Esophagus squamous epithelium (tissue), 5 donors: Measurements from ENCODE around the gene BLOC1S3. TPM values are rescaled to one million over a fixed set of nuclear protein-coding genes. Genes with fewer than 3 reads are reported as not detected.
A peak's percentile ranks its signal among the peaks of the same experiment; 100 is the strongest.

Experiments used
- DNase-seq: peaks from one replicate; lab custom pipeline; 2025; lab: John Stamatoyannopoulos, UW
- H3K27ac ChIP-seq, 4 donors: fragments of 200-600 bp; sonication (generic); one replicate each; pipeline ENCODE4 v1.5.1; 2016 to 2019; ENCODE audit warnings: mild to moderate bottlenecking in 1 of 4
- H3K27me3 ChIP-seq, 4 donors: fragments of 200-600 bp; sonication (generic); 1 replicate in 3 of 4; 2 replicates in 1 of 4; pipeline versions ENCODE4 v1.5.1 to v1.6.0; 2017 to 2021; ENCODE audit warnings: antibody characterized with exemption in 1 of 4
- H3K36me3 ChIP-seq, 3 donors: fragments of 200-600 bp; sonication (generic); one replicate each; pipeline ENCODE4 v1.5.1; 2016 to 2019
- H3K4me1 ChIP-seq, 3 donors: fragments of 200-600 bp; sonication (generic); one replicate each; pipeline ENCODE4 v1.5.1; 2017 to 2019
- H3K4me3 ChIP-seq, 4 donors: fragments of 200-600 bp; sonication (generic); 1 replicate in 3 of 4; 2 replicates in 1 of 4; pipeline ENCODE4 v1.5.1; 2016 to 2019; ENCODE audit warnings: mild to moderate bottlenecking in 2 of 4, moderate library complexity in 1 of 4
- H3K9me3 ChIP-seq, 3 donors: fragments of 200-600 bp; sonication (generic); one replicate each; pipeline ENCODE4 v1.5.1; 2016 to 2019
- CTCF ChIP-seq, 6 experiments: fragments of 450-650 bp in 4 of 6; fragments of 200-600 bp in 2 of 6; sonication (generic) in 2 of 6; IDR thresholded peaks; one replicate each; pipeline ENCODE4 v1.5.1; 2016 to 2019; ENCODE audit warnings: antibody characterized with exemption in 6 of 6, mild to moderate bottlenecking in 4 of 6, moderate library complexity in 4 of 6
- POLR2A ChIP-seq, 4 donors: fragments of 450-650 bp; IDR thresholded peaks; one replicate each; pipeline ENCODE4 v1.6.1; 2017; ENCODE audit warnings: antibody characterized with exemption in 4 of 4, mild to moderate bottlenecking in 4 of 4, moderate library complexity in 3 of 4
- WGBS, 2 donors: methylation state at CpG; one replicate each; pipeline ENCODE4 v1.1.5; 2018; 5-methylcytosine and 5-hydroxymethylcytosine counted together
- intact Hi-C: fragments of 100-400 bp; cut with DNase I; formaldehyde crosslinking; loops from one replicate; pipeline ENCODE4 v1.15.0; 2022
- total RNA-seq, 4 donors: library from RNA; depleted of rRNA; stranded (reverse); fragments of >200 nt; gene quantifications; one replicate each; pipeline ENCODE4 v1.1.0, GENCODE V29; 2016
- donor health status: DM: yes; HTN: yes; CAD: no.

BLOC1S3 gene
- total RNA-seq, 4 donors from 2014 or later = 7.9 to 18.4 (median 10.4) TPM

- TF ChIP-seq CTCF (IDR thresholded peaks at IDR 0.05) (no peak), POLR2A (IDR thresholded peaks at IDR 0.05) (no peak)
- intact Hi-C loops = no loop called here
- DNase-seq = no peak
- 17 to 60% methylated on average over 3 to 5 of the region's 6 CpGs for WGBS, 2 donors
- no peak overlapping the region for H3K4me3 ChIP-seq
- no peaks in the 10 kb centered on the region for H3K27me3 ChIP-seq
- H3K4me1 ChIP-seq = peaks cover 0 to 42% (median 11%) of the 10 kb centered on the region in 3 donors
- peak overlapping the region; percentile 56 to 66 (median 60) for H3K27ac ChIP-seq
- H3K36me3 ChIP-seq = no peaks in the 10 kb centered on the region
- no peaks in the 10 kb centered on the region for H3K9me3 ChIP-seq
Observed at GRCh38 chr19:45202637-45203036, 24.1 kb downstream of the BLOC1S3 start.

- DNase-seq = no peak
- Histone ChIP-seq H3K4me1 (peaks cover 0 to 40% (median 11%) of the 10 kb centered on the region in 3 donors), H3K9me3 (no peaks in the 10 kb centered on the region), H3K4me3 (no peak overlapping the region), H3K36me3 (no peaks in the 10 kb centered on the region), H3K27me3 (peaks cover 0 to 6% (median 0%) of the 10 kb centered on the region in 4 donors), H3K27ac (no peak overlapping the region)
- TF ChIP-seq POLR2A (IDR thresholded peaks at IDR 0.05) (no peak), CTCF (IDR thresholded peaks at IDR 0.05) (no peak)
- intact Hi-C loops = no loop called here
- 78 to 81% methylated on average over 11 to 12 of the region's 12 CpGs for WGBS, 2 donors
Observed at GRCh38 chr19:45205810-45206209, 27.2 kb downstream of the BLOC1S3 start.

GRCh38 chr19:45206328-45206727 lies 27.7 kb downstream of the BLOC1S3 start:
- intact Hi-C loops = no loop called here
- 92 to 95% methylated on average over 3 of the region's 3 CpGs for WGBS, 2 donors
- no peak for TF ChIP-seq CTCF (IDR thresholded peaks at IDR 0.05)
- TF ChIP-seq POLR2A (IDR thresholded peaks at IDR 0.05) = no peak

GRCh38 chr19:45211751-45212381 lies 33.3 kb downstream of the BLOC1S3 start:
- no peaks in the 10 kb centered on the region for H3K9me3 ChIP-seq
- intact Hi-C loops = no loop called here
- TF ChIP-seq POLR2A (IDR thresholded peaks at IDR 0.05) (no peak), CTCF (IDR thresholded peaks at IDR 0.05) (no peak)
- H3K27me3 ChIP-seq = peaks cover 0 to 58% (median 0%) of the 10 kb centered on the region in 4 donors
- H3K27ac ChIP-seq = peak overlapping the region in 3 of 4 donors; percentile 46 to 53 (median 49)
- 5% methylated on average over 6 of the region's 17 CpGs; no CpG with 5 or more reads in 1 of the 2 donors for WGBS, 2 donors
- H3K4me1 ChIP-seq = peaks cover 11 to 61% (median 17%) of the 10 kb centered on the region in 3 donors
- no peak overlapping the region for H3K4me3 ChIP-seq
- H3K36me3 ChIP-seq = no peaks in the 10 kb centered on the region
- DNase-seq = no peak

More at GRCh38 chr19:45206328-45206727, 27.7 kb downstream of the BLOC1S3 start:
- Histone ChIP-seq H3K9me3 (no peaks in the 10 kb centered on the region), H3K27ac (no peak overlapping the region), H3K4me1 (peaks cover 0 to 41% (median 11%) of the 10 kb centered on the region in 3 donors), H3K27me3 (peaks cover 0 to 11% (median 0%) of the 10 kb centered on the region in 4 donors), H3K4me3 (no peak overlapping the region), H3K36me3 (no peaks in the 10 kb centered on the region)
- no peak for DNase-seq

- H3K4me3 ChIP-seq = no peak overlapping the region
- peak overlapping the region in 3 of 4 donors; percentile 46 to 63 (median 53) for H3K27ac ChIP-seq
- WGBS, 2 donors = 60 to 76% methylated on average over 1 to 16 of the region's 23 CpGs
- H3K36me3 ChIP-seq = no peaks in the 10 kb centered on the region
- H3K9me3 ChIP-seq = no peaks in the 10 kb centered on the region
- peaks cover 0 to 70% (median 0%) of the 10 kb centered on the region in 4 donors for H3K27me3 ChIP-seq
- peaks cover 17 to 70% (median 17%) of the 10 kb centered on the region in 3 donors for H3K4me1 ChIP-seq
- TF ChIP-seq POLR2A (IDR thresholded peaks at IDR 0.05) (no peak), CTCF (IDR thresholded peaks at IDR 0.05) (no peak)
- no peak for DNase-seq
- intact Hi-C loops = no loop called here
Observed at GRCh38 chr19:45213031-45213430, 34.4 kb downstream of the BLOC1S3 start.
